GM10266 (cell line): ENCODE results near the gene COL6A1.

Experiments used
- DNase-seq: peaks from one replicate; pipeline ENCODE4 v3.0.0; 2012; ENCODE audit errors: extremely low spot score
- TF ChIP-seq, protein P1 (sequence below): IDR thresholded peaks from 2 replicates; pipeline ENCODE4 v1.5.1; 2012; ENCODE audit warnings: mild to moderate bottlenecking, low read depth; ENCODE audit not compliant: control insufficient read depth, insufficient read depth; ENCODE audit errors: missing control alignments

COL6A1 gene

DNA sequence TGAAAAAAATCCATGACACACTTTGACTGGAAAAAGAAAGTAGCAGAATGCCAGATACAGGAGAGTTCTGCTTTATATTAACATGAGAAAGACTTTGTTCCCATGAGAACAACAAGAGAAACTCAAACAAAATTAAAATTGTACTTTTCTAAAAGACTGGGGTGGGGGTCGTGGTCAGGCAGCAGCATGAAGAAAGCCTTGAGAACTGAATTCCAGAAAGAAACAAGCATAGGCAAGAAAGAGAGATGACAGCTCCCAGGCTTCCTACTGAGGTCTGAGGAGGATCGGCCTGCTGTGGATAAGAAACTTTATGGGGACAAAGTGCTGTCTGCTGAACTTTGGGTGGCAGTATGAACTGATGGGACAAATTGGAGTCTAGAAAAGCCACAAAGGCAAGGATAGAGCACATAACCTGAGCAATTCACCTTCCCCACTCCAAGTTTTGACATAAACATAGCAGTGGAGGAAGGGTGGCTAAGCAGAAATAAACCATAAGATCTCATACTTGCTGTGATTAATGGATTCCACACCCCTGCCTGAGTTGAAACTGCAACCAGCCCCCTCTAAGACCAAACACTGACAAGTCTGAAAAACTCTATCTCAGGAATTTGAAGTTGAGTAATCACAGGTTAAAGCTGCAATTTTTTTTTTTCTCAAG lies 43.7 kb downstream of the COL6A1 start:
- DNase-seq: no peak
- TF ChIP-seq, protein P1, sequence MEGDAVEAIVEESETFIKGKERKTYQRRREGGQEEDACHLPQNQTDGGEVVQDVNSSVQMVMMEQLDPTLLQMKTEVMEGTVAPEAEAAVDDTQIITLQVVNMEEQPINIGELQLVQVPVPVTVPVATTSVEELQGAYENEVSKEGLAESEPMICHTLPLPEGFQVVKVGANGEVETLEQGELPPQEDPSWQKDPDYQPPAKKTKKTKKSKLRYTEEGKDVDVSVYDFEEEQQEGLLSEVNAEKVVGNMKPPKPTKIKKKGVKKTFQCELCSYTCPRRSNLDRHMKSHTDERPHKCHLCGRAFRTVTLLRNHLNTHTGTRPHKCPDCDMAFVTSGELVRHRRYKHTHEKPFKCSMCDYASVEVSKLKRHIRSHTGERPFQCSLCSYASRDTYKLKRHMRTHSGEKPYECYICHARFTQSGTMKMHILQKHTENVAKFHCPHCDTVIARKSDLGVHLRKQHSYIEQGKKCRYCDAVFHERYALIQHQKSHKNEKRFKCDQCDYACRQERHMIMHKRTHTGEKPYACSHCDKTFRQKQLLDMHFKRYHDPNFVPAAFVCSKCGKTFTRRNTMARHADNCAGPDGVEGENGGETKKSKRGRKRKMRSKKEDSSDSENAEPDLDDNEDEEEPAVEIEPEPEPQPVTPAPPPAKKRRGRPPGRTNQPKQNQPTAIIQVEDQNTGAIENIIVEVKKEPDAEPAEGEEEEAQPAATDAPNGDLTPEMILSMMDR: no peak

DNA sequence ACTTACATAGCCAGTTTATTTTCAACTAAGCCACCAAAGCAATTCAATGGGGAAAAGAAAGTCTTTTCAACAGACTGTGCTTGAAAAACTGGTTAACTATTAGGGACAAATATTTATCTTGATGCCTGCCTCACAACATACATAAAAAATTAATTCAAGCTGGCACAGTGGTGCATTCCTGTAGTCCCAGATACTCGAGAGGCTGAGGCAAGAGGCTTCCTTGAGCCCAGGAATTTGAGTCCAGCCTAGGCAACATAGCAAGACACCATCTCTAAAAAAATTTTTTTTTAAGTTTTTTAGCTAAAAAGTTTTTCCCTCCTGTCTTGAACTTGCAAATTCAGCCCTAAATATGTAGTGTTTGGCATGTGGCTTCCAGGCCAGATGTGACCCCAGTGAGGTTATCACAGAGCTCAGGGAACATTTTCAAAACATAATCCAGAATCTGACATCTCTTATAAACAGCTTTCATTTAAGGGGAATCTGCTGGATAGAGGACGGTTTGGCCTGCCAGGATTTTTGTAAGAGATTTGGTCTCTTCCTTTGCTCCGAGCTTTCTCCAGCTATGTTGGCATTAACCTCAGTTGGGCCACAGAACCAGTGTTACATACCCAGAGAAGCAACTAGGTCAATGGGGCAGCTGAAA lies 46.4 kb downstream of the COL6A1 start:
- TF ChIP-seq, protein P1: no peak
- DNase-seq: no peak

DNA sequence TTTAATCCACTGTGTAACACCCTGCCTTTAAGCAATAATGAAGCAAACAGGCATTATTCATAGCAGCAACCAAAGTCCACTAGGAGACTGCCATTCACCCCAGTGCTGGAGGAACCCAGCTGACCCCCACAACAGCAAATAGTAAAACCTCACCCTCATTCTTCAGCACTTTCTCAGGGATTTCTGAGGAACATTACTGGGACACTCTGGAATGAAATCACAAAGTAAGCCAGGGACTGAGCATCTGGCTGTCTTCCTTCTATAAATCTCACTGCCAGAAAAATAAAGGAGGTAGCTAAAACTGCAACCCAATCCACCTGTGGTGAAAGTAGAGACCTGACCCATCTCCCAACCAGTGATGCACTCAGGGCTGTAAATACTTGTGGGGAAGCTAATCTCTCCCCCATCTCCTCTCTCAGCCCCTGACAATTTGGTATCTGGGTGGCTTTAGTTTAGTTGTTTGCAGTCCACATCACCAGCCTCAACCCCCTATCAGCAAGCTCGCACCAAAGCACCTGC lies 47.1 kb downstream of the COL6A1 start:
- DNase-seq: no peak
- TF ChIP-seq, protein P1: no peak

DNA sequence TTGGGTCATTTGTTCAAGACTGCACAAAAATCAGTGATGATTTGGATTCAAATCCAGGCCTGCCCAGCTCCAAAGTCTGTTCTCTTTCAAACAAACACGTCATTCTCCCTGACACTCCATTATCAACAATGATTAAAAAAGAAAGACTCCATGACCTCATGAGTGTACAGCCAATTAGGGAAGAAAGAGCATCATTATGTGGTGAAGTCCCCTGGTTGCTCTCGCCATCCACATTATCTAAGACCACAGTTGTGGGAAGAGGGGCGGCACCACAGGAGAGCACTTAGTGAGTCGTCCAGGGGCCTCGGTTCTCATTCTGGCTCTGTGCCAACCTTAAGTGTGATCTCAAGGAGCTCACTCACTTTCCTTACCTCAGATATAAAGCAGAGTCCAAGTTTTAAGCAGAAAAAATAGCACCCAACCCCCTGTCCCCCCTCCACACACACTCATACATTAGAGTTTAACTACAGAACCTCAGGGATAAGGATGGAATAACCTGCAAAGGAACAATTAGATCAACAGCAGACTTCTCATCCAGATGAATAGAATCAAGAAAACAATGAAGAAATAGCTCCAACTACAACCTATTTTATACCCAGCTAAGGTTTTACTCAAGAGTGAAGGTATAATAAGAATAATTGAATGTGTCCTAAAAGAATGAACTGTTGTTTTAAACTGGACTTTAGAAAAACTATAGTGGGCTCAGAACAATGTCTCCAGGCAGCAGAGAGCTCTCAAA lies 47.8 kb downstream of the COL6A1 start:
- no peak for DNase-seq
- TF ChIP-seq, protein P1: no peak

DNA sequence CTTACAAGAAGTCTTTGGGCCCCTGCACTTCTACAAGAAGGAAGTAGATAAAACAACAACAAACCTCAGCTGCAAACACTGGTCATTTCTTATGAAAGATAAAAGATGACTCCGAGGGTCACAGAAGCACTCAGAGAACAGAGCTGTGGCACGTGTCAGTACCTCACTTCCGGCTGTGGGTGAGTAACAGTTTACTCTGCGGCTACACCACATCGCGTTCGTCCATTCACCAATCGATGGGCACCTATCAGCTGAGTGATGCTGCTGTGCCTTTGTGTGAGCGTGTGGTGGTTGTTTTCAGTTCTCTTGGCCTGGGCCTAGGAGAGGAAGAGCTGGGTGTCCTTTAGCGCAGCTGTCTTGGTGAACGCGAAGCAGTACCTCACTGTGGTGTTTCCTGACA lies 49.9 kb downstream of the COL6A1 start:
- DNase-seq: no peak
- TF ChIP-seq, protein P1: no peak

DNA sequence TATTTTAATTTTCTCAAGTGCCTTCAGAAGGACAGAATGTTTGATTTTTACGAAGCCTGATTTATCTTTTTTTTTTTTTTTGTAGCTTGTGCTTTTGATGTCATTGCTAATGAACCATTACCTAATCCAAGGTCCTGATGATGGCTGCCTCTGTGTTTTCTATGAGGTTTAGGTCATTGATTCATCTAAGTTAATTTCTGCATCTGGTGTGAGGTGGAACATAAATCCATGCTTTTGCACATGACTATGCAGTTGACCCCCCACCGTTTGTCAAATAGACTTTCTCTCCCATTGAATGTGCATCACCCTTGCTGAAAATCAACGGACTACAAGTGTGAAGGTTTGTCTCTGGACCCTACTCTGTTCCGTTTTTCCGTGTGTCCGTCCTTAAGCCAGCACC lies 50.5 kb downstream of the COL6A1 start:
- no peak for DNase-seq
- TF ChIP-seq, protein P1: no peak
